ENCODE data around the gene SRPRB. TPM values are rescaled to one million over a fixed set of nuclear protein-coding genes. Genes with fewer than 3 reads are reported as not detected.
A peak's percentile ranks its signal among the peaks of the same experiment; 100 is the strongest.

Gene SRPRB
- total and polyA plus RNA-seq, 9 of the 15 experiments (the other 6 are each of a cell fraction or from before 2014, with no cell fraction given), result 29.5 to 66.0 (median 41.4) TPM

DNA sequence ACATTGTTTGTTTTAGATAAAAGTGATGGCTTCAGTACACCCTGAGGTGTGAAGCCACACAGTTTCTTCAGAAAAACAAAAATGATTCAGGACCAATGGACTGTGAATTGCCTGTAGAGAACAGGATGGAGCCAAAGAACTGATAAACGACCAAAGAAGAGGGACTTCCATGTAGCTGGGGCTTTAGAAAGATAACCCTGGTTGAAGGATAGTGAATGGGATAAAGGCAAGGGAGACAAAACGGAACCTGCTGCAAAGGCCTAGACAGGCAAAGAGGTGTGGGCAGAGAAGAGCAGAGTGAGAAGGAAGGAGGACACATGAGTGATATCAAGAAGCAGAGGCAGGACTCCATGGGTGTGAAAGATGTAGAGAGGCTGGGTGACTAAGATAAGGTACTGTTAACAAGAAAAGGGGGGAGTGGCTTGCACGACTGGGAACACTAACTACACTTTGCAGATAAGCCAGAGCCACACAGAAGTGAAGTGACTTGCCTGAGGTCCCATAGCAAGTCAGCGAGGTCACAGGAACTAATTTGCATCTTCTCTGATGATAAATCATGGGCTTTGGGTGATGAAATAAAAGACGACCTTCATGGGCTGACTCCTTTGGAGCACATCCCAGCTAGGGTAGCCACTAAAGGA lies 45.8 kb downstream of the SRPRB start (continued):
- TF ChIP-seq ZNF174 (CRISPR knock-in tag; IDR thresholded peaks at IDR 0.05) (no peak), NFE2 (IDR thresholded peaks at IDR 0.05; ENCODE audit: low read depth) (peak; percentile 39; the same call in 1 of the 2 replicates), ZNF184 (CRISPR knock-in tag; IDR thresholded peaks at IDR 0.05) (no peak), PML (IDR thresholded peaks at IDR 0.05; ENCODE audit: low read length) (peak; percentile 76), MAFG (tag; conservative IDR thresholded peaks at IDR 0.05) (no peak), SMARCE1 (IDR thresholded peaks at IDR 0.05) (peak; percentile 93), KHSRP (IDR thresholded peaks at IDR 0.05) (no peak), ZNF644 (tag; IDR thresholded peaks at IDR 0.05; ENCODE audit: low read depth) (0 out of 2 replicates have a peak, but pooled peaks have one; percentile 33), ZNF75A (CRISPR knock-in tag; IDR thresholded peaks at IDR 0.05) (no peak), DACH1 (IDR thresholded peaks at IDR 0.05; ENCODE audit: partially characterized antibody) (no peak), MTA3 (IDR thresholded peaks at IDR 0.05; ENCODE audit: borderline replicate concordance) (peak; percentile 89), ZEB2 (IDR thresholded peaks at IDR 0.05) (peak; percentile 95), ZFP36 (IDR thresholded peaks at IDR 0.05; ENCODE audit: low read depth, low read length, partially characterized antibody) (no peak), BRD4 (IDR thresholded peaks at IDR 0.05) (no peak), HSF4 (CRISPR knock-in tag; IDR thresholded peaks at IDR 0.05; ENCODE audit: borderline replicate concordance) (no peak), TEAD2 (tag; IDR thresholded peaks at IDR 0.05) (no peak), OTX1 (CRISPR knock-in tag; IDR thresholded peaks at IDR 0.05) (0 out of 2 replicates have a peak, but pooled peaks have one; percentile 82), FOXM1 (IDR thresholded peaks at IDR 0.05; ENCODE audit: low read depth) (peak; percentile 73), FOXM1 (CRISPR knock-in tag; IDR thresholded peaks at IDR 0.05; ENCODE audit: low read depth) (no peak), ZNF263 (CRISPR knock-in tag; IDR thresholded peaks at IDR 0.05; ENCODE audit: borderline replicate concordance) (no peak)
- TF ChIP-seq, protein P1, sequence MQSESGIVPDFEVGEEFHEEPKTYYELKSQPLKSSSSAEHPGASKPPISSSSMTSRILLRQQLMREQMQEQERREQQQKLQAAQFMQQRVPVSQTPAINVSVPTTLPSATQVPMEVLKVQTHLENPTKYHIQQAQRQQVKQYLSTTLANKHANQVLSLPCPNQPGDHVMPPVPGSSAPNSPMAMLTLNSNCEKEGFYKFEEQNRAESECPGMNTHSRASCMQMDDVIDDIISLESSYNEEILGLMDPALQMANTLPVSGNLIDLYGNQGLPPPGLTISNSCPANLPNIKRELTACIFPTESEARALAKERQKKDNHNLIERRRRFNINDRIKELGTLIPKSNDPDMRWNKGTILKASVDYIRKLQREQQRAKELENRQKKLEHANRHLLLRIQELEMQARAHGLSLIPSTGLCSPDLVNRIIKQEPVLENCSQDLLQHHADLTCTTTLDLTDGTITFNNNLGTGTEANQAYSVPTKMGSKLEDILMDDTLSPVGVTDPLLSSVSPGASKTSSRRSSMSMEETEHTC (IDR thresholded peaks at IDR 0.05), result no peak
- TF ChIP-seq, protein P2, sequence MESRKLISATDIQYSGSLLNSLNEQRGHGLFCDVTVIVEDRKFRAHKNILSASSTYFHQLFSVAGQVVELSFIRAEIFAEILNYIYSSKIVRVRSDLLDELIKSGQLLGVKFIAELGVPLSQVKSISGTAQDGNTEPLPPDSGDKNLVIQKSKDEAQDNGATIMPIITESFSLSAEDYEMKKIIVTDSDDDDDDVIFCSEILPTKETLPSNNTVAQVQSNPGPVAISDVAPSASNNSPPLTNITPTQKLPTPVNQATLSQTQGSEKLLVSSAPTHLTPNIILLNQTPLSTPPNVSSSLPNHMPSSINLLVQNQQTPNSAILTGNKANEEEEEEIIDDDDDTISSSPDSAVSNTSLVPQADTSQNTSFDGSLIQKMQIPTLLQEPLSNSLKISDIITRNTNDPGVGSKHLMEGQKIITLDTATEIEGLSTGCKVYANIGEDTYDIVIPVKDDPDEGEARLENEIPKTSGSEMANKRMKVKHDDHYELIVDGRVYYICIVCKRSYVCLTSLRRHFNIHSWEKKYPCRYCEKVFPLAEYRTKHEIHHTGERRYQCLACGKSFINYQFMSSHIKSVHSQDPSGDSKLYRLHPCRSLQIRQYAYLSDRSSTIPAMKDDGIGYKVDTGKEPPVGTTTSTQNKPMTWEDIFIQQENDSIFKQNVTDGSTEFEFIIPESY (CRISPR knock-in tag; IDR thresholded peaks at IDR 0.05), result no peak
- TF ChIP-seq, protein P3, sequence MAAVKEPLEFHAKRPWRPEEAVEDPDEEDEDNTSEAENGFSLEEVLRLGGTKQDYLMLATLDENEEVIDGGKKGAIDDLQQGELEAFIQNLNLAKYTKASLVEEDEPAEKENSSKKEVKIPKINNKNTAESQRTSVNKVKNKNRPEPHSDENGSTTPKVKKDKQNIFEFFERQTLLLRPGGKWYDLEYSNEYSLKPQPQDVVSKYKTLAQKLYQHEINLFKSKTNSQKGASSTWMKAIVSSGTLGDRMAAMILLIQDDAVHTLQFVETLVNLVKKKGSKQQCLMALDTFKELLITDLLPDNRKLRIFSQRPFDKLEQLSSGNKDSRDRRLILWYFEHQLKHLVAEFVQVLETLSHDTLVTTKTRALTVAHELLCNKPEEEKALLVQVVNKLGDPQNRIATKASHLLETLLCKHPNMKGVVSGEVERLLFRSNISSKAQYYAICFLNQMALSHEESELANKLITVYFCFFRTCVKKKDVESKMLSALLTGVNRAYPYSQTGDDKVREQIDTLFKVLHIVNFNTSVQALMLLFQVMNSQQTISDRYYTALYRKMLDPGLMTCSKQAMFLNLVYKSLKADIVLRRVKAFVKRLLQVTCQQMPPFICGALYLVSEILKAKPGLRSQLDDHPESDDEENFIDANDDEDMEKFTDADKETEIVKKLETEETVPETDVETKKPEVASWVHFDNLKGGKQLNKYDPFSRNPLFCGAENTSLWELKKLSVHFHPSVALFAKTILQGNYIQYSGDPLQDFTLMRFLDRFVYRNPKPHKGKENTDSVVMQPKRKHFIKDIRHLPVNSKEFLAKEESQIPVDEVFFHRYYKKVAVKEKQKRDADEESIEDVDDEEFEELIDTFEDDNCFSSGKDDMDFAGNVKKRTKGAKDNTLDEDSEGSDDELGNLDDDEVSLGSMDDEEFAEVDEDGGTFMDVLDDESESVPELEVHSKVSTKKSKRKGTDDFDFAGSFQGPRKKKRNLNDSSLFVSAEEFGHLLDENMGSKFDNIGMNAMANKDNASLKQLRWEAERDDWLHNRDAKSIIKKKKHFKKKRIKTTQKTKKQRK (IDR thresholded peaks at IDR 0.05; ENCODE audit: borderline replicate concordance, low read depth, low read length), result no peak
